HPDE6-E6E7 (cell line): ENCODE measurements around the gene STAT6.

Experiments used
- DNase-seq: peaks from one replicate; pipeline ENCODE4 v3.0.0; 2011; ENCODE audit warnings: missing footprints; ENCODE audit errors: extremely low spot score

STAT6 gene

GRCh38 chr12:57101892-57102695, 9.1 kb downstream of the STAT6 start:
- DNase-seq, result no peak

GRCh38 chr12:57099766-57100165, 11.4 kb downstream of the STAT6 start:
- DNase-seq, result no peak

GRCh38 chr12:57099047-57099714, 12.0 kb downstream of the STAT6 start:
- DNase-seq, result no peak

GRCh38 chr12:57098546-57098945, 12.6 kb downstream of the STAT6 start:
- no peak for DNase-seq

- no peak for DNase-seq
Observed at GRCh38 chr12:57097554-57097835, 13.7 kb downstream of the STAT6 start.

GRCh38 chr12:57096748-57097553, 14.2 kb downstream of the STAT6 start:
- DNase-seq, result no peak

GRCh38 chr12:57096099-57096572, 15.0 kb downstream of the STAT6 start:
- DNase-seq, result peak; percentile 97

- DNase-seq, result no peak
Observed at GRCh38 chr12:57095440-57095839, 15.7 kb downstream of the STAT6 start.

- DNase-seq, result no peak
Observed at GRCh38 chr12:57094208-57095160, 16.7 kb downstream of the STAT6 start.

GRCh38 chr12:57093415-57094207, 17.6 kb downstream of the STAT6 start:
- DNase-seq, result peak; percentile 60

GRCh38 chr12:57092876-57093414, 18.2 kb downstream of the STAT6 start:
- no peak for DNase-seq

- DNase-seq, result no peak
Observed at GRCh38 chr12:57092529-57092862, 18.7 kb downstream of the STAT6 start.

- DNase-seq, result no peak
Observed at GRCh38 chr12:57091638-57092528, 19.3 kb downstream of the STAT6 start.

- DNase-seq, result no peak
Observed at GRCh38 chr12:57090924-57091637, 20.1 kb downstream of the STAT6 start.

GRCh38 chr12:57090490-57090889, 20.7 kb downstream of the STAT6 start:
- DNase-seq, result no peak

GRCh38 chr12:57089271-57090245, 21.6 kb downstream of the STAT6 start:
- DNase-seq, result no peak
